ENCODE data around the gene LUZP2.
"Not testable (repeated sequence)": the region's sequence is repeated elsewhere in the genome, so short reads cannot be mapped to it uniquely, and the experiment has no call there.

The LUZP2 gene

GRCh38 chr11:24932110-24933000, 435.5 kb downstream of the LUZP2 start:
- no peak for DNase-seq

GRCh38 chr11:24934733-24935439, 438.0 kb downstream of the LUZP2 start:
- DNase-seq = peak; percentile 1

- no peak for DNase-seq
Observed at GRCh38 chr11:24944891-24945290, 448.0 kb downstream of the LUZP2 start.

- DNase-seq = no peak
Observed at GRCh38 chr11:24949406-24949805, 452.6 kb downstream of the LUZP2 start.

GRCh38 chr11:24963852-24964251, 467.0 kb downstream of the LUZP2 start:
- DNase-seq = peak; percentile 15

- DNase-seq = peak; percentile 1
Observed at GRCh38 chr11:24965748-24966147, 468.9 kb downstream of the LUZP2 start.

GRCh38 chr11:24993903-24994302, 497.1 kb downstream of the LUZP2 start:
- not testable (repeated sequence) for DNase-seq

GRCh38 chr11:24999929-25000328, 503.1 kb downstream of the LUZP2 start:
- not testable (repeated sequence) for DNase-seq

- DNase-seq = no peak
Observed at GRCh38 chr11:25037431-25037830, 540.6 kb downstream of the LUZP2 start.

- no peak for DNase-seq
Observed at GRCh38 chr11:25038131-25038530, 541.3 kb downstream of the LUZP2 start.

GRCh38 chr11:25039165-25039564, 542.3 kb downstream of the LUZP2 start:
- no peak for DNase-seq

- DNase-seq = no peak
Observed at GRCh38 chr11:25048632-25049031, 551.8 kb downstream of the LUZP2 start.

- DNase-seq = no peak
Observed at GRCh38 chr11:25052844-25053243, 556.0 kb downstream of the LUZP2 start.

- peak; percentile 10 for DNase-seq
Observed at GRCh38 chr11:25057861-25058260, 561.0 kb downstream of the LUZP2 start.

- DNase-seq = peak; percentile 47
Observed at GRCh38 chr11:25065746-25066145, 568.9 kb downstream of the LUZP2 start.

GRCh38 chr11:25066706-25067105, 569.9 kb downstream of the LUZP2 start:
- DNase-seq = no peak

GRCh38 chr11:25068451-25068850, 571.6 kb downstream of the LUZP2 start:
- peak; percentile 1 for DNase-seq

- DNase-seq = no peak
Observed at GRCh38 chr11:25094085-25094802, 597.4 kb downstream of the LUZP2 start.

- DNase-seq = no peak
Observed at GRCh38 chr11:25119416-25119815, 622.6 kb downstream of the LUZP2 start.
